Heart left ventricle (tissue), 13 donors: Measurements from ENCODE around the gene PPIP5K2.

ENCODE experiments used
- CTCF ChIP-seq, 12 donors: fragments of 200-600 bp; sonication (generic) in 4 of 12; IDR thresholded peaks; one replicate each; pipeline versions ENCODE4 v1.5.0 to v1.8.0; 2018 to 2022; ENCODE audit warnings: antibody characterized with exemption in 12 of 12, mild to moderate bottlenecking in 5 of 12
- POLR2A ChIP-seq, 2 donors: fragments of 450-650 bp; IDR thresholded peaks; one replicate each; pipeline ENCODE4 v1.6.1; 2017; ENCODE audit warnings: antibody characterized with exemption in 2 of 2, mild to moderate bottlenecking in 2 of 2, moderate library complexity in 2 of 2
- donor health status: ischemic (EF 13 %, LVEDD 7.1; RV severe dilation, severe dysfunction).
- donor health status: DM: no; HTN: yes; CAD: no.
- donor health status: DM: no; HTN: no; CAD: no.
- donor health status: ischemic (EF 25% LVEDD 6.9; RV normal size, moderate dysfunction).
- donor health status: ischemic (EF 25% LVEDD 5.7; RV mildly dilated, moderate dysfunction).
- donor health status: ischemic (EF 35%, LVEDD 5.7; RV mildly dilated, moderate dysfunction).
- donor health status: nonischemic (EF 11% LVEDD 7.7; RV severe dilation, severe dysfunction).
- donor health status: DM: yes; HTN: yes; CAD: no.
- donor health status: PGD.
- donor health status: ischemic (EF 29% LVEDD 5.4; RV normal size, mild dysfunction).
- donor health status: nonischemic (EF 23%, LVEDD 6.1; RV moderate dilation, normal function).

DNA sequence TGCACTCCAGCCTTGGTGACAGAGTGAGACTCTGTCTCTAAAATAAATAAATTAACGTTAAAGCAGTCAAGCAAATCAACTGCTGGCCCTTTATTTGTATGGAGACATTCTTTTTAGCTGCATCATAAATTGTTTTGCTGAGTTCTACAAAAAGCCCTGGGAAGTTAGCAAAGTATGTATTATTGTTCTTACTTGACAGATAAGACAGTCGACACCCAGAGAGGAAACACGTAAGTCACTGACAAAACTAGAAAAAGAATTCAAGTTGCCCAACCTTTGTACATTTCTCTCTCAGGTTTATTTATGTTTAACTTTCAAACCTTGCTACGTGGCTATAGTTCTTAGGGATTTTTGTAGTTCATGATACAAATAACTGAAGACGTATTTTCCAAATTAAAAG is 98.1 kb downstream of the PPIP5K2 start:
- TF ChIP-seq POLR2A (IDR thresholded peaks at IDR 0.05) (no peak), CTCF (IDR thresholded peaks at IDR 0.05) (no peak)
